Mucosa of stomach (tissue), 1 donor: Measurements from ENCODE around the gene WDR73.

Source experiments
- H3K27me3 ChIP-seq: one replicate; pipeline ENCODE4 v1.7.0; 2013; ENCODE audit warnings: mild to moderate bottlenecking, low read length; ENCODE audit not compliant: control insufficient read depth, insufficient read depth
- H3K36me3 ChIP-seq: one replicate; pipeline ENCODE4 v1.7.0; 2013; ENCODE audit warnings: low read length; ENCODE audit not compliant: control insufficient read depth, insufficient read depth
- H3K4me1 ChIP-seq: one replicate; pipeline ENCODE4 v1.7.0; 2013; ENCODE audit warnings: mild to moderate bottlenecking, low read length; ENCODE audit not compliant: control insufficient read depth, insufficient read depth
- H3K4me3 ChIP-seq: one replicate; pipeline ENCODE4 v1.7.0; 2013; ENCODE audit warnings: low read length
- H3K9ac ChIP-seq: one replicate; pipeline ENCODE4 v1.7.0; 2013; ENCODE audit warnings: mild to moderate bottlenecking, low read length, moderate library complexity
- H3K9me3 ChIP-seq: one replicate; pipeline ENCODE4 v1.7.0; 2013; ENCODE audit warnings: mild to moderate bottlenecking, low read length, moderate library complexity; ENCODE audit not compliant: control insufficient read depth
- donor health status: Pancreatic carcinoma.

WDR73 gene

GRCh38 chr15:84671211-84671610 lies 17.1 kb upstream of the WDR73 start:
- Histone ChIP-seq H3K9me3 (no peaks in the 10 kb centered on the region), H3K36me3 (no peaks in the 10 kb centered on the region), H3K4me1 (no peaks in the 10 kb centered on the region), H3K9ac (no peak overlapping the region), H3K27me3 (no peaks in the 10 kb centered on the region), H3K4me3 (no peak overlapping the region)

- H3K9ac ChIP-seq = no peak overlapping the region
- H3K4me1 ChIP-seq = no peaks in the 10 kb centered on the region
- no peaks in the 10 kb centered on the region for H3K27me3 ChIP-seq
- no peaks in the 10 kb centered on the region for H3K9me3 ChIP-seq
- no peak overlapping the region for H3K4me3 ChIP-seq
- no peaks in the 10 kb centered on the region for H3K36me3 ChIP-seq
These were observed 15.6 kb upstream of the WDR73 start for GRCh38 chr15:84669726-84670125.

GRCh38 chr15:84668221-84668982 lies 14.3 kb upstream of the WDR73 start:
- Histone ChIP-seq H3K9me3 (no peaks in the 10 kb centered on the region), H3K27me3 (no peaks in the 10 kb centered on the region), H3K36me3 (no peaks in the 10 kb centered on the region), H3K4me1 (no peaks in the 10 kb centered on the region), H3K4me3 (no peak overlapping the region), H3K9ac (no peak overlapping the region)

GRCh38 chr15:84666373-84666772 lies 12.3 kb upstream of the WDR73 start:
- no peaks in the 10 kb centered on the region for H3K27me3 ChIP-seq
- H3K9ac ChIP-seq = no peak overlapping the region
- H3K36me3 ChIP-seq = no peaks in the 10 kb centered on the region
- H3K4me3 ChIP-seq = no peak overlapping the region
- no peaks in the 10 kb centered on the region for H3K9me3 ChIP-seq
- H3K4me1 ChIP-seq = no peaks in the 10 kb centered on the region

- Histone ChIP-seq H3K27me3 (no peaks in the 10 kb centered on the region), H3K9me3 (no peaks in the 10 kb centered on the region), H3K9ac (no peak overlapping the region), H3K4me1 (peaks cover 13% of the 10 kb centered on the region), H3K4me3 (no peak overlapping the region), H3K36me3 (no peaks in the 10 kb centered on the region)
These were observed 6.9 kb upstream of the WDR73 start for GRCh38 chr15:84661001-84661400.

- Histone ChIP-seq H3K27me3 (no peaks in the 10 kb centered on the region), H3K9ac (no peak overlapping the region), H3K4me1 (peaks cover 17% of the 10 kb centered on the region), H3K36me3 (no peaks in the 10 kb centered on the region), H3K9me3 (no peaks in the 10 kb centered on the region), H3K4me3 (no peak overlapping the region)
These were observed 6.1 kb upstream of the WDR73 start for GRCh38 chr15:84659904-84660781.

- Histone ChIP-seq H3K4me3 (peak overlapping the region; percentile 23), H3K9me3 (no peaks in the 10 kb centered on the region), H3K4me1 (peaks cover 21% of the 10 kb centered on the region), H3K9ac (peak overlapping the region; percentile 73), H3K27me3 (no peaks in the 10 kb centered on the region), H3K36me3 (no peaks in the 10 kb centered on the region)
These were observed 4.8 kb upstream of the WDR73 start for GRCh38 chr15:84658788-84659411.

GRCh38 chr15:84658080-84658787 lies 4.2 kb upstream of the WDR73 start, which contains the start of gene NMB:
Gene NMB, minus strand, starts transcription at chr15:84658199. Its CDS starts 47 bp downstream, at chr15:84658152.
- Histone ChIP-seq H3K36me3 (no peaks in the 10 kb centered on the region), H3K9ac (peak within 1 kb of the TSS; percentile 73), H3K4me3 (peak within 1 kb of the TSS; percentile 32), H3K9me3 (no peaks in the 10 kb centered on the region), H3K27me3 (no peaks in the 10 kb centered on the region), H3K4me1 (peaks cover 25% of the 10 kb centered on the region)

- Histone ChIP-seq H3K4me3 (peak overlapping the region; percentile 32), H3K9me3 (no peaks in the 10 kb centered on the region), H3K9ac (peak overlapping the region; percentile 73), H3K4me1 (peaks cover 30% of the 10 kb centered on the region), H3K36me3 (no peaks in the 10 kb centered on the region), H3K27me3 (no peaks in the 10 kb centered on the region)
These were observed 3.6 kb upstream of the WDR73 start for GRCh38 chr15:84657748-84658079.

- Histone ChIP-seq H3K9me3 (no peaks in the 10 kb centered on the region), H3K4me3 (no peak overlapping the region), H3K9ac (no peak overlapping the region), H3K36me3 (no peaks in the 10 kb centered on the region), H3K4me1 (peaks cover 33% of the 10 kb centered on the region), H3K27me3 (no peaks in the 10 kb centered on the region)
These were observed 2.9 kb upstream of the WDR73 start for GRCh38 chr15:84656972-84657371.

- Histone ChIP-seq H3K27me3 (no peaks in the 10 kb centered on the region), H3K9me3 (no peaks in the 10 kb centered on the region), H3K36me3 (peaks cover 3% of the 10 kb centered on the region), H3K4me3 (peak overlapping the region; percentile 81), H3K9ac (peak overlapping the region; percentile 76), H3K4me1 (peaks cover 33% of the 10 kb centered on the region)
These were observed 788 bp upstream of the WDR73 start for GRCh38 chr15:84654689-84655453.
